ENCODE results near the gene SLC37A2. TPM values are rescaled to one million over a fixed set of nuclear protein-coding genes. Genes with fewer than 3 reads are reported as not detected.

The SLC37A2 gene
- total and polyA plus RNA-seq, 2 experiments from 2014 or later: 2.8 to 3.9 TPM

DNA sequence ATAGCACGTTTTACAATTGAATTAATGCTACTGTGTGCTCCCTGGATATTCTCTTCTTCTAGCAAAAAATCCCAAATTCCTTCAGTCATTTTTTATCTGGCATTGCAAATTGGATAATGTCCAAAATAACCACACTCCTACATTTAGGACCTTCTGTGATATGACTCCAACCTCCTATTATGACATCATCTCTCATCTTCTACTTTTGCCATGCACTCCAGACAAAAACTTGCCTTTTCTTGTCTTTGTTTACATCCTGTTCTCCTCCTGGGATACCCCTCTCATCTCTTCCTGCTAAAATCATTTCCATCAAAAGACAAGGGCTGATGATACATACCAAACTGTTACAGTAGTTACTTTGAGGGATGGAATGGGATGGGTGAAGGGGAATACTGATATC lies 69.0 kb downstream of the SLC37A2 start:
- Histone ChIP-seq H3K27ac (no peak overlapping the region), H3K4me1 (ENCODE audit: insufficient read depth) (peaks cover 2% of the 10 kb centered on the region), H3K4me2 (no peak overlapping the region), H3K36me3 (replicated peaks; ENCODE audit: insufficient read depth, low read depth) (no peaks in the 10 kb centered on the region), H3K4me3 (no peak overlapping the region), H2AFZ (no peak overlapping the region), H4K20me1 (ENCODE audit: insufficient read depth, poor library complexity, severe bottlenecking) (no peaks in the 10 kb centered on the region), H3K27me3 (peaks cover 4% of the 10 kb centered on the region), H3K9me3 (ENCODE audit: low read depth) (no peaks in the 10 kb centered on the region), H3K79me2 (no peaks in the 10 kb centered on the region), H3K9me2 (replicated peaks; ENCODE audit: insufficient read depth) (no peaks in the 10 kb centered on the region)
- no peak for DNase-seq (ENCODE audit: low spot score)
- 89% methylated on average over 1 of the region's 1 CpG for WGBS (ENCODE audit: low lambda C conversion rate, missing lambda C conversion rate)
- TF ChIP-seq EZH2 (IDR thresholded peaks at IDR 0.05; ENCODE audit: borderline replicate concordance) (no peak), EZH2phosphoT487 (IDR thresholded peaks at IDR 0.05; ENCODE audit: low read depth, severe bottlenecking, unreplicated experiment) (no peak)
- TF ChIP-seq, protein P1, sequence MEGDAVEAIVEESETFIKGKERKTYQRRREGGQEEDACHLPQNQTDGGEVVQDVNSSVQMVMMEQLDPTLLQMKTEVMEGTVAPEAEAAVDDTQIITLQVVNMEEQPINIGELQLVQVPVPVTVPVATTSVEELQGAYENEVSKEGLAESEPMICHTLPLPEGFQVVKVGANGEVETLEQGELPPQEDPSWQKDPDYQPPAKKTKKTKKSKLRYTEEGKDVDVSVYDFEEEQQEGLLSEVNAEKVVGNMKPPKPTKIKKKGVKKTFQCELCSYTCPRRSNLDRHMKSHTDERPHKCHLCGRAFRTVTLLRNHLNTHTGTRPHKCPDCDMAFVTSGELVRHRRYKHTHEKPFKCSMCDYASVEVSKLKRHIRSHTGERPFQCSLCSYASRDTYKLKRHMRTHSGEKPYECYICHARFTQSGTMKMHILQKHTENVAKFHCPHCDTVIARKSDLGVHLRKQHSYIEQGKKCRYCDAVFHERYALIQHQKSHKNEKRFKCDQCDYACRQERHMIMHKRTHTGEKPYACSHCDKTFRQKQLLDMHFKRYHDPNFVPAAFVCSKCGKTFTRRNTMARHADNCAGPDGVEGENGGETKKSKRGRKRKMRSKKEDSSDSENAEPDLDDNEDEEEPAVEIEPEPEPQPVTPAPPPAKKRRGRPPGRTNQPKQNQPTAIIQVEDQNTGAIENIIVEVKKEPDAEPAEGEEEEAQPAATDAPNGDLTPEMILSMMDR (IDR thresholded peaks at IDR 0.05; ENCODE audit: poor library complexity): no peak

DNA sequence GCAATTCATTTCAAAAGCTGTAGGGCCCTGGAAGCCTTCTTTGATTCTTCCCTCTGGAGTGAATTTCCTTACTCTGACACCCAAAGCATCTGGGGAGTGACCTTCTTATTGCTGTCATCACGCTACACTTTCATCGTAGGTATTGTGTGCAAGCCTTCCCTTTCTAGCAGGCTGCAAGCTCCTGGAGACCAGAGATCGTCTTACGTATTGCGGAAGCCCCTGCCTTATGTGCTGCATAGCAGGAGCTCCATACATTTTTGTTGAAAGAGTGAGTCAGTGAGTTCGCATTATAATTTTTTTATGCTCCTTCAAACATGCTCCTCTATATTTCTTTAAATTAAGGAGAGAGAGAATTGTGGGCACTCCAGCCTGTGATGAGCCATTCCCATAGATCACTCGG lies 69.5 kb downstream of the SLC37A2 start:
- H3K9me3 ChIP-seq (ENCODE audit: low read depth): no peaks in the 10 kb centered on the region
- no peak for DNase-seq (ENCODE audit: low spot score)
- TF ChIP-seq, protein P1 (IDR thresholded peaks at IDR 0.05; ENCODE audit: poor library complexity): no peak
- TF ChIP-seq EZH2phosphoT487 (IDR thresholded peaks at IDR 0.05; ENCODE audit: low read depth, severe bottlenecking, unreplicated experiment) (no peak), EZH2 (IDR thresholded peaks at IDR 0.05; ENCODE audit: borderline replicate concordance) (no peak)
- H3K36me3 ChIP-seq (replicated peaks; ENCODE audit: insufficient read depth, low read depth): no peaks in the 10 kb centered on the region
- no peak overlapping the region for H3K27ac ChIP-seq
- no peak overlapping the region for H3K4me2 ChIP-seq
- no peaks in the 10 kb centered on the region for H3K79me2 ChIP-seq
- 78% methylated on average over 7 of the region's 7 CpGs for WGBS (ENCODE audit: low lambda C conversion rate, missing lambda C conversion rate)
- H4K20me1 ChIP-seq (ENCODE audit: insufficient read depth, poor library complexity, severe bottlenecking): no peaks in the 10 kb centered on the region
- peaks cover 2% of the 10 kb centered on the region for H3K4me1 ChIP-seq (ENCODE audit: insufficient read depth)
- H3K9me2 ChIP-seq (replicated peaks; ENCODE audit: insufficient read depth): no peaks in the 10 kb centered on the region
- no peak overlapping the region for H2AFZ ChIP-seq
- no peak overlapping the region for H3K4me3 ChIP-seq
- peaks cover 4% of the 10 kb centered on the region for H3K27me3 ChIP-seq

DNA sequence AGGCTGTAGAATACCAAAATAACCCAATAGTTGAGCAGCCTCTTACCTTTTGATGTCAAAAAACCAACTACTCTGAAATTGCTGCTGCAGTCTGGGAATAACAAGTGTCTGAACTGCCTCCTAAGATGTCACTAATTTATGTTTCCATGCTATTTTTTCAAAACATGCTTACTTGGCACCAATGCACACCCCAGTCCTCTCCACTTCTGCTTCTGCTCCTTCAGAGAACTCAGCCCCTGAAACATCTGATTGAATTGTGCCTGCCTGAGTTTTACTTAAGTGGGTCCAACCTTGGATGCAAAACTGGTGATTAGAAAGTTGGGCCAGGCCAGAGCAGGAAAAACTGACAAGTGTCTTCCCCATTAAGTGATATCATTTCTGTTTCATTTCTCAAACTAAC lies 72.9 kb downstream of the SLC37A2 start:
- DNase-seq (ENCODE audit: low spot score): no peak
- no peak overlapping the region for H2AFZ ChIP-seq
- H3K27ac ChIP-seq: no peak overlapping the region
- H3K36me3 ChIP-seq (replicated peaks; ENCODE audit: insufficient read depth, low read depth): no peaks in the 10 kb centered on the region
- H3K27me3 ChIP-seq: no peaks in the 10 kb centered on the region
- peaks cover 7% of the 10 kb centered on the region for H3K4me1 ChIP-seq (ENCODE audit: insufficient read depth)
- no peak overlapping the region for H3K4me3 ChIP-seq
- TF ChIP-seq, protein P1 (IDR thresholded peaks at IDR 0.05; ENCODE audit: poor library complexity): no peak
- TF ChIP-seq EZH2 (IDR thresholded peaks at IDR 0.05; ENCODE audit: borderline replicate concordance) (no peak), EZH2phosphoT487 (IDR thresholded peaks at IDR 0.05; ENCODE audit: low read depth, severe bottlenecking, unreplicated experiment) (no peak)
- H3K79me2 ChIP-seq: no peaks in the 10 kb centered on the region
- no peak overlapping the region for H3K4me2 ChIP-seq
- no peaks in the 10 kb centered on the region for H4K20me1 ChIP-seq (ENCODE audit: insufficient read depth, poor library complexity, severe bottlenecking)
- H3K9me3 ChIP-seq (ENCODE audit: low read depth): no peaks in the 10 kb centered on the region
- no peaks in the 10 kb centered on the region for H3K9me2 ChIP-seq (replicated peaks; ENCODE audit: insufficient read depth)

DNA sequence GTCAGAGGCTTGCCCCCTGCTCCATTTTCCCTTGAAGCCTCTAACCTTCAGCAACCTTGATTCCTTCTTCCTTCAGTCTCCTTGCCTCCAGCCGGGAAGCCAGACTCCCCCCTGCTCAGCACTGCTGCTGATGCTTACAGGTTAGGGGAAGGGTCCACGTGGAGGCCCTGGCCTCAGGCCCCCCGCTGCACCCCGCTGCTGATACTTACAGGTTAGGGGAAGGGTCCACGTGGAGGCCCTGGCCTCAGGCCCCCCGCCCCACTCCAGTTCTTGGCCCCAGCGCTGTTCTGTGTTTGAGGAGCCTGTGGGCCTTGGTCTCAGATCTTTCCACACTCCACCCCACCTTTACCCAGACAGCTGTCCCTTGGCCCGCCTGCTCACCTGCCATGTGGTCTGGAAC lies 75.9 kb downstream of the SLC37A2 start:
- no peak for DNase-seq (ENCODE audit: low spot score)
- WGBS (ENCODE audit: low lambda C conversion rate, missing lambda C conversion rate): 88% methylated on average over 8 of the region's 8 CpGs
- Histone ChIP-seq H3K4me1 (ENCODE audit: insufficient read depth) (peaks cover 14% of the 10 kb centered on the region), H3K4me3 (no peak overlapping the region), H3K9me2 (replicated peaks; ENCODE audit: insufficient read depth) (no peaks in the 10 kb centered on the region), H3K9me3 (ENCODE audit: low read depth) (no peaks in the 10 kb centered on the region), H3K27ac (no peak overlapping the region), H3K4me2 (no peak overlapping the region), H4K20me1 (ENCODE audit: insufficient read depth, poor library complexity, severe bottlenecking) (no peaks in the 10 kb centered on the region), H3K36me3 (replicated peaks; ENCODE audit: insufficient read depth, low read depth) (no peaks in the 10 kb centered on the region), H3K79me2 (no peaks in the 10 kb centered on the region), H2AFZ (no peak overlapping the region), H3K27me3 (no peaks in the 10 kb centered on the region)
- TF ChIP-seq EZH2phosphoT487 (IDR thresholded peaks at IDR 0.05; ENCODE audit: low read depth, severe bottlenecking, unreplicated experiment): no peak
- TF ChIP-seq, protein P1 (IDR thresholded peaks at IDR 0.05; ENCODE audit: poor library complexity): no peak
- TF ChIP-seq EZH2 (IDR thresholded peaks at IDR 0.05; ENCODE audit: borderline replicate concordance): no peak
